DMS79 treated with DMSO at 0.1 percent for 48 hours (cell line): Measurements from ENCODE around the gene USP17L18.
"Not testable (repeated sequence)": the region's sequence is repeated elsewhere in the genome, so short reads cannot be mapped to it uniquely, and the experiment has no call there.

Experiments used
- DNase-seq: peaks from one replicate; lab custom pipeline; 2025; lab: John Stamatoyannopoulos, UW

The USP17L18 gene

GRCh38 chr4:9247953-9248680 is at the start of gene USP17L18:
Gene USP17L18, plus strand, starts transcription at chr4:9248630. Its CDS starts 0 bp downstream, at chr4:9248630.
- DNase-seq = not testable (repeated sequence)

GRCh38 chr4:9210357-9210756 is 38.1 kb upstream of the USP17L18 start, which contains the start of gene USP17L10:
Gene USP17L10, plus strand, starts transcription at chr4:9210657. Its CDS starts 0 bp downstream, at chr4:9210657.
- not testable (repeated sequence) for DNase-seq

GRCh38 chr4:9214701-9215100 is 33.7 kb upstream of the USP17L18 start:
- not testable (repeated sequence) for DNase-seq

GRCh38 chr4:9215105-9215504 is 33.3 kb upstream of the USP17L18 start, which contains the start of gene USP17L11:
Gene USP17L11, plus strand, starts transcription at chr4:9215405. Its CDS starts 0 bp downstream, at chr4:9215405.
- not testable (repeated sequence) for DNase-seq

GRCh38 chr4:9219852-9220251 is 28.6 kb upstream of the USP17L18 start, which contains the start of gene USP17L12:
Gene USP17L12, plus strand, starts transcription at chr4:9220152. Its CDS starts 0 bp downstream, at chr4:9220152.
- not testable (repeated sequence) for DNase-seq

GRCh38 chr4:9224596-9224995 is 23.8 kb upstream of the USP17L18 start, which contains the start of gene USP17L13:
Gene USP17L13, plus strand, starts transcription at chr4:9224896. Its CDS starts 0 bp downstream, at chr4:9224896.
- not testable (repeated sequence) for DNase-seq

- not testable (repeated sequence) for DNase-seq
These were observed 18.2 kb upstream of the USP17L18 start for GRCh38 chr4:9230249-9230648.

GRCh38 chr4:9234085-9234484 is 14.3 kb upstream of the USP17L18 start, which contains the start of gene USP17L15:
Gene USP17L15, plus strand, starts transcription at chr4:9234385. Its CDS starts 0 bp downstream, at chr4:9234385.
- not testable (repeated sequence) for DNase-seq

- not testable (repeated sequence) for DNase-seq
These were observed 10.0 kb upstream of the USP17L18 start for GRCh38 chr4:9238461-9238860.

- DNase-seq = not testable (repeated sequence)
These were observed 4.9 kb upstream of the USP17L18 start, which contains the start of gene USP17L17 for GRCh38 chr4:9243579-9243978. Gene USP17L17, plus strand, starts transcription at chr4:9243879. Its CDS starts 0 bp downstream, at chr4:9243879.

GRCh38 chr4:9253078-9253477 is 4.6 kb downstream of the USP17L18 start, which contains the start of gene USP17L19:
Gene USP17L19, plus strand, starts transcription at chr4:9253378. Its CDS starts 0 bp downstream, at chr4:9253378.
- DNase-seq = not testable (repeated sequence)

GRCh38 chr4:9257824-9258223 is 9.4 kb downstream of the USP17L18 start, which contains the start of gene USP17L20:
Gene USP17L20, plus strand, starts transcription at chr4:9258124. Its CDS starts 0 bp downstream, at chr4:9258124.
- not testable (repeated sequence) for DNase-seq

- DNase-seq = not testable (repeated sequence)
These were observed 14.1 kb downstream of the USP17L18 start, which contains the start of gene USP17L21 for GRCh38 chr4:9262572-9262971. Gene USP17L21, plus strand, starts transcription at chr4:9262872. Its CDS starts 0 bp downstream, at chr4:9262872.

GRCh38 chr4:9267319-9267718 is 18.9 kb downstream of the USP17L18 start, which contains the start of gene USP17L22:
Gene USP17L22, plus strand, starts transcription at chr4:9267619. Its CDS starts 0 bp downstream, at chr4:9267619.
- not testable (repeated sequence) for DNase-seq

- DNase-seq = not testable (repeated sequence)
These were observed 23.3 kb downstream of the USP17L18 start for GRCh38 chr4:9271719-9272118.
